A549 (cell line): ENCODE data around the gene LGR4. TPM values are rescaled to one million over a fixed set of nuclear protein-coding genes. Genes with fewer than 3 reads are reported as not detected.

Experiments
- ATAC-seq, 2 experiments: fragments of 200-7000 bp in 1 of 2; fragments of >200 bp in 1 of 2; cut with Nextera tagmentation in 1 of 2; cut with Tn5 transposase in 1 of 2; 3 replicates each; pipeline versions ENCODE4 v1.8.0 to v1.9.1; 2018 to 2020; ENCODE audit warnings: mild to moderate bottlenecking in 1 of 2, moderate library complexity in 1 of 2
- CTCF ChIA-PET: fragments of 300-600 bp; sonication (Branson Sonifier 250); formaldehyde crosslinking; extraction: SDS; loops from one replicate; lab custom pipeline; 2021; ENCODE audit warnings: antibody characterized with exemption, inconsistent platforms; lab: Yijun Ruan, JAX
- POLR2A ChIA-PET: fragments of 350-600 bp; formaldehyde crosslinking; extraction: SDS; loops from one replicate; lab custom pipeline; 2021; ENCODE audit warnings: antibody characterized with exemption, inconsistent platforms; lab: Yijun Ruan, JAX
- DNase-seq, 2 experiments: peaks; one replicate each; pipeline versions ENCODE4 v3.0.0 to v3.0.0-alpha.2; 2011 to 2016; ENCODE audit warnings: low read depth in 1 of 2, low spot score in 1 of 2
- FAIRE-seq: peaks from 2 replicates; lab custom pipeline; 2011; peaks lifted over from hg19 to GRCh38; lab: Jason Lieb, UNC
- H3K27ac ChIP-seq, 2 experiments: fragments of >200 bp; sonication (Bioruptor Twin); formaldehyde crosslinking; 3 replicates each; pipeline ENCODE4 v1.5.1; 2016 to 2017
- H3K4me1 ChIP-seq: fragments of >200 bp; sonication (Bioruptor Twin); formaldehyde crosslinking; 3 replicates; pipeline ENCODE4 v1.6.1; 2016
- H3K4me2 ChIP-seq: fragments of >200 bp; sonication (Bioruptor Twin); formaldehyde crosslinking; 3 replicates; pipeline ENCODE4 v1.6.1; 2016
- H3K4me3 ChIP-seq: fragments of >200 bp; sonication (Bioruptor Twin); formaldehyde crosslinking; 3 replicates; pipeline ENCODE4 v1.5.1; 2016
- H3K9me3 ChIP-seq: fragments of >200 bp; sonication (Bioruptor Twin); formaldehyde crosslinking; 3 replicates; pipeline ENCODE4 v1.6.1; 2016
- BHLHE40 ChIP-seq: IDR thresholded peaks from 2 replicates; pipeline ENCODE4 v1.6.1; 2012; ENCODE audit warnings: low read depth, low read length, inconsistent platforms
- CBX2 ChIP-seq: fragments of 200-600 bp; sonication (generic); IDR thresholded peaks from 2 replicates; pipeline ENCODE4 v1.6.1; 2016; ENCODE audit warnings: low read depth, mild to moderate bottlenecking, borderline replicate concordance
- CBX8 ChIP-seq: fragments of 200-600 bp; sonication (generic); IDR thresholded peaks from 2 replicates; pipeline ENCODE4 v1.6.1; 2016
- CEBPB ChIP-seq, 2 experiments: fragments of >200 bp in 1 of 2; sonication (Bioruptor Twin) in 1 of 2; formaldehyde crosslinking in 1 of 2; IDR thresholded peaks; 2 replicates each; pipeline ENCODE4 v1.6.1; 2012 to 2016
- CTCF ChIP-seq: fragments of >200 bp; sonication (Bioruptor Twin); formaldehyde crosslinking; IDR thresholded peaks from 3 replicates; pipeline ENCODE4 v1.5.1; 2016
- EHF ChIP-seq: fragments of 250-450 bp; sonication (Bioruptor Pico); IDR thresholded peaks from 2 replicates; pipeline ENCODE4 v1.5.0; 2020; ENCODE audit warnings: mild to moderate bottlenecking
- EHMT2 ChIP-seq: fragments of 200-600 bp; sonication (generic); IDR thresholded peaks from 2 replicates; pipeline ENCODE4 v1.6.1; 2016; ENCODE audit warnings: antibody characterized with exemption, low read depth, mild to moderate bottlenecking, moderate library complexity
- ELK1 ChIP-seq: fragments of 150-350 bp; IDR thresholded peaks from 2 replicates; pipeline ENCODE4 v1.6.1; 2014; ENCODE audit warnings: low read depth, mild to moderate bottlenecking, low read length
- EP300 ChIP-seq, 2 experiments: fragments of >200 bp; sonication (Bioruptor Twin); formaldehyde crosslinking; IDR thresholded peaks; 2 replicates in 1 of 2; 3 replicates in 1 of 2; pipeline ENCODE4 v1.6.1; 2016 to 2017
- FOSB ChIP-seq: fragments of 250-450 bp; sonication (Bioruptor Pico); IDR thresholded peaks from 2 replicates; pipeline ENCODE4 v1.5.0; 2020; ENCODE audit warnings: mild to moderate bottlenecking, moderate library complexity
- HEYL ChIP-seq: fragments of 250-450 bp; sonication (Bioruptor Pico); IDR thresholded peaks from 2 replicates; pipeline ENCODE4 v1.8.0; 2021; ENCODE audit warnings: mild to moderate bottlenecking, moderate library complexity
- HOXA7 ChIP-seq: fragments of 250-450 bp; sonication (Bioruptor Pico); IDR thresholded peaks from 2 replicates; pipeline ENCODE4 v1.5.0; 2020; ENCODE audit warnings: mild to moderate bottlenecking, moderate library complexity
- JUNB ChIP-seq: fragments of >200 bp; sonication (Bioruptor Twin); formaldehyde crosslinking; IDR thresholded peaks from 2 replicates; pipeline ENCODE4 v1.6.1; 2016
- KDM1A ChIP-seq: fragments of 200-600 bp; sonication (generic); IDR thresholded peaks from 2 replicates; pipeline ENCODE4 v1.6.1; 2016; ENCODE audit warnings: low read depth, mild to moderate bottlenecking
- MAFK ChIP-seq: fragments of 450-650 bp; IDR thresholded peaks from 2 replicates; pipeline ENCODE4 v1.6.1; 2014; ENCODE audit not compliant: partially characterized antibody
- MAX ChIP-seq: IDR thresholded peaks from 2 replicates; pipeline ENCODE4 v1.6.1; 2012
- MAZ ChIP-seq: fragments of 150-350 bp; IDR thresholded peaks from 2 replicates; pipeline ENCODE4 v1.6.1; 2014; ENCODE audit warnings: antibody characterized with exemption, low read depth, low read length, borderline replicate concordance
- MYC ChIP-seq: IDR thresholded peaks from 2 replicates; pipeline ENCODE4 v1.6.1; 2012; ENCODE audit warnings: mild to moderate bottlenecking, inconsistent platforms, low read length, improper control_type of control experiment, borderline replicate concordance
- NPAS2 ChIP-seq: fragments of 250-450 bp; sonication (Bioruptor Pico); IDR thresholded peaks from 2 replicates; pipeline ENCODE4 v1.8.0; 2022; ENCODE audit warnings: mild to moderate bottlenecking, moderate library complexity, borderline replicate concordance
- NR3C1 ChIP-seq: fragments of >200 bp; sonication (Bioruptor Twin); formaldehyde crosslinking; IDR thresholded peaks from 3 replicates; pipeline ENCODE4 v1.6.1; 2017
- POLR2A ChIP-seq: IDR thresholded peaks from 2 replicates; pipeline ENCODE4 v1.6.1; 2012; ENCODE audit warnings: mild to moderate bottlenecking, low read length
- RAD21 ChIP-seq, 2 experiments: fragments of >200 bp in 1 of 2; sonication (Bioruptor Twin) in 1 of 2; formaldehyde crosslinking in 1 of 2; IDR thresholded peaks in 1 of 2; conservative IDR thresholded peaks in 1 of 2; 2 replicates in 1 of 2; 3 replicates in 1 of 2; pipeline ENCODE4 v1.6.1; 2012 to 2018; ENCODE audit warnings: inconsistent platforms in 1 of 2
- RARB ChIP-seq: fragments of 250-450 bp; sonication (Bioruptor Pico); IDR thresholded peaks from 2 replicates; pipeline ENCODE4 v1.8.0; 2021; ENCODE audit warnings: mild to moderate bottlenecking, moderate library complexity
- RCOR1 ChIP-seq: fragments of 150-350 bp; IDR thresholded peaks from 2 replicates; pipeline ENCODE4 v1.6.1; 2014; ENCODE audit warnings: antibody characterized with exemption, low read length, low read depth
- SMC3 ChIP-seq: fragments of >200 bp; sonication (Bioruptor Twin); formaldehyde crosslinking; IDR thresholded peaks from 3 replicates; pipeline ENCODE4 v1.6.1; 2018; ENCODE audit warnings: inconsistent platforms
- TFCP2L1 ChIP-seq: fragments of 250-450 bp; sonication (Bioruptor Pico); IDR thresholded peaks from 2 replicates; pipeline ENCODE4 v1.5.0; 2021; ENCODE audit warnings: mild to moderate bottlenecking
- TP53 ChIP-seq: fragments of 250-450 bp; sonication (Bioruptor Pico); IDR thresholded peaks from 2 replicates; pipeline ENCODE4 v1.5.0; 2021; ENCODE audit warnings: mild to moderate bottlenecking, moderate library complexity
- ZC3H11A ChIP-seq: fragments of 450-650 bp; IDR thresholded peaks from 2 replicates; pipeline ENCODE4 v1.6.1; 2014; ENCODE audit warnings: antibody characterized with exemption, mild to moderate bottlenecking
- ZFP36 ChIP-seq: fragments of 450-650 bp; IDR thresholded peaks from 2 replicates; pipeline ENCODE4 v1.6.1; 2014; ENCODE audit warnings: borderline replicate concordance; ENCODE audit not compliant: partially characterized antibody
- WGBS: methylation state at CpG from one replicate; pipeline ENCODE4 v1.1.6; 2017; ENCODE audit errors: missing lambda C conversion rate; 5-methylcytosine and 5-hydroxymethylcytosine counted together
- polyA plus RNA-seq, 4 experiments: library from polyadenylated mRNA; depleted of rRNA in 3 of 4; stranded (reverse); fragments of >200 nt; fragmentation: RNase III in 1 of 4; extraction: RNeasy Plus Mini Kit Qiagen cat#74134 plus additional on column Dnase treatment in 1 of 4; gene quantifications; 2 replicates in 3 of 4; 3 replicates in 1 of 4; pipeline ENCODE4 v1.2.3, GENCODE V29; 2011 to 2017
- TF ChIP-seq, protein P1 (sequence below): IDR thresholded peaks from 2 replicates; pipeline ENCODE4 v1.6.1; 2012; ENCODE audit warnings: low read depth, borderline replicate concordance
- TF ChIP-seq, protein P2 (sequence below): fragments of 450-650 bp; IDR thresholded peaks from 2 replicates; pipeline ENCODE4 v1.6.1; 2014; ENCODE audit warnings: antibody characterized with exemption

LGR4 gene
- polyA plus RNA-seq, 2 of the 4 experiments (the other 2 are of a cell fraction) = 41.2 to 130 TPM

- TF ChIP-seq SMC3 (no peak), ZFP36 (no peak), EHF (no peak), MYC (no peak), HEYL (CRISPR knock-in tag) (no peak), RARB (CRISPR knock-in tag) (no peak), CBX2 (no peak), HOXA7 (CRISPR knock-in tag) (no peak), ZC3H11A (no peak)
Observed at GRCh38 chr11:27405134-27405533, 67.5 kb downstream of the LGR4 start (continued).

- CTCF ChIA-PET = interaction anchor here (1.0 to 1.7 kb wide), 3 partner anchors 9 to 21 kb away, joined by 4 to 7 read pairs (median 6); no protein-coding TSS in a partner anchor
- no peak overlapping the region for H3K4me2 ChIP-seq
- H3K27ac ChIP-seq = peak overlapping the region; percentile 36 to 69; a peak in 5 of 6 replicates
- POLR2A ChIA-PET = no interaction called here
- H3K4me3 ChIP-seq = no peak overlapping the region
- TF ChIP-seq, protein P1, sequence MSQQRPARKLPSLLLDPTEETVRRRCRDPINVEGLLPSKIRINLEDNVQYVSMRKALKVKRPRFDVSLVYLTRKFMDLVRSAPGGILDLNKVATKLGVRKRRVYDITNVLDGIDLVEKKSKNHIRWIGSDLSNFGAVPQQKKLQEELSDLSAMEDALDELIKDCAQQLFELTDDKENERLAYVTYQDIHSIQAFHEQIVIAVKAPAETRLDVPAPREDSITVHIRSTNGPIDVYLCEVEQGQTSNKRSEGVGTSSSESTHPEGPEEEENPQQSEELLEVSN = no peak
- TF ChIP-seq FOSB (CRISPR knock-in tag) = no peak
- TF ChIP-seq POLR2A = no peak
- TF ChIP-seq RAD21 (conservative IDR thresholded peaks at IDR 0.05 in 1 of 2, IDR thresholded peaks at IDR 0.05 in 1 of 2) = no peak
- TF ChIP-seq CBX8 = no peak
- TF ChIP-seq BHLHE40 = no peak
- no peak for TF ChIP-seq CEBPB (IDR thresholded peaks at IDR 0.05)
- TF ChIP-seq, all 56 proteins: peak for 0
- Histone ChIP-seq H3K4me1 (peaks cover 85% of the 10 kb centered on the region), H3K9me3 (no peaks in the 10 kb centered on the region)
- FAIRE-seq (no peak), DNase-seq (no peak), ATAC-seq (no peak)
- 57% methylated on average over 2 of the region's 2 CpGs for WGBS
Observed at GRCh38 chr11:27404427-27404826, 68.2 kb downstream of the LGR4 start.

- DNase-seq = no peak
- Histone ChIP-seq H3K4me1 (peaks cover 85% of the 10 kb centered on the region), H3K4me2 (peak overlapping the region; percentile 76), H3K27ac (peak overlapping the region; percentile 90 to 96), H3K9me3 (no peaks in the 10 kb centered on the region), H3K4me3 (no peak overlapping the region)
- TF ChIP-seq KDM1A (no peak), MAZ (no peak)
- POLR2A ChIA-PET = interaction anchor here (0.5 kb wide), 1 partner anchor 58 kb away, joined by 3 read pairs; no protein-coding TSS in a partner anchor
- no peak for ATAC-seq
- 90% methylated on average over 2 of the region's 2 CpGs for WGBS
- FAIRE-seq = no peak
- CTCF ChIA-PET = interaction anchor here (0.8 to 1.7 kb wide), 3 partner anchors 12 to 220 kb away, joined by 3 to 7 read pairs (median 4); no protein-coding TSS in a partner anchor
Observed at GRCh38 chr11:27403195-27403594, 69.4 kb downstream of the LGR4 start.

- ChIA-PET CTCF (interaction anchor here (0.8 to 1.7 kb wide), 3 partner anchors 12 to 219 kb away, joined by 3 to 7 read pairs (median 4); no protein-coding TSS in a partner anchor), POLR2A (no interaction called here)
- Histone ChIP-seq H3K4me2 (peak overlapping the region; percentile 76), H3K27ac (peak overlapping the region; percentile 90 to 96), H3K4me1 (peaks cover 92% of the 10 kb centered on the region), H3K9me3 (no peaks in the 10 kb centered on the region), H3K4me3 (peak overlapping the region; percentile 14; the same call in 2 of the 3 replicates)
- DNase-seq (no peak), FAIRE-seq (peak; percentile 13), ATAC-seq (peak; percentile 46 to 52; a peak in 5 of 6 replicates)
- 51% methylated on average over 2 of the region's 2 CpGs for WGBS
- TF ChIP-seq TP53 (0 out of 2 replicates have a peak, but pooled peaks have one; percentile 53), RCOR1 (no peak), TFCP2L1 (no peak), ZC3H11A (no peak), NR3C1 (no peak), MAZ (no peak), EP300 (IDR thresholded peaks at IDR 0.05) (no peak), CTCF (no peak), MAX (no peak), JUNB (no peak), ELK1 (no peak), EHF (peak; percentile 65; the same call in 1 of the 2 replicates), EHMT2 (no peak), MAFK (no peak), HOXA7 (CRISPR knock-in tag) (no peak), NPAS2 (CRISPR knock-in tag) (no peak)
- TF ChIP-seq, protein P2, sequence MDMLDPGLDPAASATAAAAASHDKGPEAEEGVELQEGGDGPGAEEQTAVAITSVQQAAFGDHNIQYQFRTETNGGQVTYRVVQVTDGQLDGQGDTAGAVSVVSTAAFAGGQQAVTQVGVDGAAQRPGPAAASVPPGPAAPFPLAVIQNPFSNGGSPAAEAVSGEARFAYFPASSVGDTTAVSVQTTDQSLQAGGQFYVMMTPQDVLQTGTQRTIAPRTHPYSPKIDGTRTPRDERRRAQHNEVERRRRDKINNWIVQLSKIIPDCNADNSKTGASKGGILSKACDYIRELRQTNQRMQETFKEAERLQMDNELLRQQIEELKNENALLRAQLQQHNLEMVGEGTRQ = peak; percentile 57
Observed at GRCh38 chr11:27402450-27402849, 70.1 kb downstream of the LGR4 start.
